NCI-H2029 treated with DMSO at 0.1 percent for 48 hours (cell line): Measurements from ENCODE around the gene FAM149A.

Experiments used
- DNase-seq: peaks from one replicate; lab custom pipeline; 2025; lab: John Stamatoyannopoulos, UW

The FAM149A gene

GRCh38 chr4:186105647-186106321 lies 1.3 kb downstream of the FAM149A start:
- peak; percentile 34 for DNase-seq

DNA sequence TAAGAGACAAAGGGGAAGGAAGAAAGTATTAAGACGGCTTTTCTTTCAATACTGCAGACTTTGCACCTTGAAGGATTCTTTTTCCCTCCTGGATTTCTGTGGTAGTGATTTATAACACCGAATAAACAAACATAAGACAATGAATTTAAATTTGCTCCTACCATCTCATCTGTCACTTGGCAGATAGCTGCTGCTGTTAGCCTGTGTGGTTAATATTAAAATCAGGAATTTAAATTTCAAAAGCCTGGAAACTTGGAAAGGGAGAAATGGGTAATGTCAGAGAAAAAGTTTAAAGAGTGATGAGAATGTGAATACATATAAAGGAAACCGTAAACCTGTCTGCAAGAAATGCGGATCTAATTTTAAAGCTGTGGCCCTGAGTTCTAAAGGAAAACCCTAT lies 3.4 kb downstream of the FAM149A start:
- no peak for DNase-seq

GRCh38 chr4:186108391-186108790 lies 3.9 kb downstream of the FAM149A start:
- DNase-seq = no peak

DNA sequence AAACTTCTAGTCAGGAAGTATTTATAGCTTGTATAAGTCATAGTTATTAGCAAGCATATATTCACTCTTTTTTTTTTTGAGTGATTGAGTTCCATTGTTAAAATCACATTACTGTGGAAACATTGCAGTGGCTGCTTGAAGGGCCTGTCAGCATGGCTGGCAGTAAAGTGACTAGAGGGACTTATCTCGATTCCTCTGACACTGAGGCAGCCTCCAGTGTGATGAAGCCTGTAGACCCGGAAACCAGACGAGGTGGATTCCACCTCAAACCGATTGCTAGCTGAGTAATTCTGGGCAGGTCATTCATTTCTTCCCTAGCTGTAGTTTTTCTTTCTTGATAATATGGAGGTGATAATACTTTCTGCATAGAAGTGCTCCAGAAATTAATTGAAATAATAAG lies 4.7 kb downstream of the FAM149A start:
- DNase-seq = no peak

DNA sequence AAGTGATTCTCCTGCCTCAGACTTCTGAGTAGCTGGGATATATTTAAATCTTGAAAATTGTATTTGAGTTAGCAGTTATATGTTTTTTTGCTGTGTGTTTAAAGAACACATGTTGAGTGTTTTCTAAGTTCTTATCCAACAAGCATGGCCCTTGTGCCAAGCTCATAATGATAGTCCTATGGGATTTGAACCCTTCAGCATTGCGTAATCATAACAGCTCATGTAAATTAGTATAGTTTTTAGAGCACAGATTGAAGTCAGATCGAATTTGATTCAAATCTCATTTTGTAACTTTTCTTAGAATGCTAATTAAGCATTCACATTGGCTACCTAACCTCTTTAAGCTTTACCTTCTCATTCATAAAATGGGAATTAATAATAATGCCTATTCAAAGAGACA lies 12.2 kb downstream of the FAM149A start:
- DNase-seq = no peak

DNA sequence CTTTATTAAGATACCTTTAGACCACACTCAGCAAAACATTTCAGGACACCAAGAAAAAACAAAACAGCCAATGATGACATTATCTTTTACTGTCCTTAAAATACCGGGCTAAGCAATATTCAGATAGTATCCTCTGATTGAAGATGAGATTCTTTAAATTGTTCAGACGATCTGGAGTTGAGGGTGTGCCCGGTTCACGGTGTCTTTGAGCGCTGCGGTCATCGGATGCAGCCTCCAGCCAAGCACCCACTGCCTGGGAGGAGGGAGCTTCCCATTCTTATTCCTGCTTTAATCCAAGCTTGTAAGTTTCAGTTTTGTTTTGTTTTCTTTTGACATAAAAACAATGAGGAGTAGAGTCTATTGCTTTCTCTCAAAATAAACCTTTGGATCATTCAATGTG lies 14.1 kb downstream of the FAM149A start:
- DNase-seq = no peak

DNA sequence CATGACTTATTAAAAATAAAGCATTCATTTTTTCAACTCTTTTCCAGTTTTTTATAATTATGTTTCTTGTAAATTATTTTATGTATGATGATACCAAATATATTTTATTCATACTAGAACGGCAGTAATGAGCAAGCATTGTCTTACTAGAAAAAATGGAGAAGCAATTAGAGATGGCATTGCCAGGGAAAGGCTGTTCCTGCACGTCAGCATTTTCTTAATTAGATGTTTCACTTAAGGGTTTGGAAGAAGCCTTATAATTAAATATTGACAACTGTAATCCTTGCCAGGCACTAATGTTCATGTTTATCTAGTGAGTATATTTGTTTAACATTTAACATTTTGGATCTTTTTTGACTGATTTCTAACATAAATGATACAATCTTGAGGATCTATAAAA lies 16.6 kb downstream of the FAM149A start:
- no peak for DNase-seq

DNA sequence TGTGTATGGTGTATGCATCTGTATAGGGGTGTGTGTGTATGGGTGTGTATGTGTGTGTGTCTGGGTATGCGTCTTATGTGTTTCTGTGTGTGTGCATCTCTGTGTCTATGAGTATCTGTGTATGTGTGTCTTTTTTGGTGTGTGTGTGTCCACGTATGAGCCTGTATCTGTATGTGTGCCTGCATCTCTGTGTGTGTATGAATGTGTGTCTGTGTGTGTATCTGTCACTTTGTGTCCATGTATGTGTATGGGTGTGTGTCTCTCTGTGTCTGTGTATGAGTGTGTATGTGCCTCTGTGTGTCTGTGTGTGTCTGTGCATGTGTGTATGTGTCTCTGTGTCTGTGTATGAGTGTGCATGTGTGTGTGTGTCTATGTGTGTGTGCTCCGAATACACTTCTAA lies 24.3 kb downstream of the FAM149A start:
- DNase-seq = no peak

- DNase-seq = no peak
Measured at GRCh38 chr4:186131935-186132334, 27.4 kb downstream of the FAM149A start.

DNA sequence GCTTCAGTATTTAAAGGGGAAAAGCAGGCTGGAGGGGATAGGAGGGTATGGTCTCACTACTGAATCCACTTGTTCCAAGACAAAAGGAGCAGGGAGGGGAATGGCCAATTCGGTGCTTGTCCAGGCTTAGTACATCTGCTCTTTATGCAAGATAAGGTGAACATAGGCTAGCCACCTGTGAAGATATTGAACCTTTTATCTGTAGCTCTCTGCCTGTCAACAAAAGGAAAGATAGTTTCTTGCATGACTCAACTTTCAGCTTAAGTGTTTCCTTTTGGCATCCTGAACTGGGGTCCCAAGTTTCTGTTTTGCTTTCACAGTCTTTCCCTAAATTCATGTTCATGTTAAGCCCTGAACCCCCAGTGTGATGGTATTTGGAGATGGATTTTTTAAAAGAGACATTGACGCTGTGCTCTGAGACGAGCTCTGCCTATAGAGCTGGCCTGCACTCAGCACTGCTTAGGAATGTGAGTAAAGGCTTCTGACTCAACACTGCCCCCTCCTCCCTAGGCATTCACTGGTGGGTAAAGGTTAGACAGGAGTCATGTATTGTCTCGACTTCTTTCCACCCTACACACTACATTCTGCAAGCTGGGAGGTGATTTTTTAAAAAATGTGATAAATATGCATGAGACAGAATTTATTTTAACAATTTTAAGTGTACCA lies 28.2 kb downstream of the FAM149A start:
- DNase-seq = no peak

DNA sequence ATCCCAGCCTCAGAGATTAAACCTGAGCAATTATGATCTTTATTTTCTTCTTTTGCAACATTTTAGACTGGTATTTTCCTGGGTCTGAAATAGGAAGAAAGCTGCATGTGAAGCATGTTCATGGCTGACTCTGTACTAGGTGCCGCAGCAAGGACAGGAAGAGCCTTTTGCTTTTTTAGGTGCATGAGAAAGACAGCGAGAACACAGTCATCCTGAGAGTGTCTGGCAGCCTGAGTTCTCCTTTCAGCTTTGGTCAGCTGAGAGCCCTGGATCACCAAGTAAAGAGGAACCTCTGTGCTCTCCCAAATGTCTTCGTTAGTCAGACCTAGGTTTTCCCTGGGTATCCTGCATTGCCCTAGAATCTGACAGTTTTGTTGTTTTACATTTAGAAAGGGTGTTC lies 29.8 kb downstream of the FAM149A start:
- DNase-seq = no peak

DNA sequence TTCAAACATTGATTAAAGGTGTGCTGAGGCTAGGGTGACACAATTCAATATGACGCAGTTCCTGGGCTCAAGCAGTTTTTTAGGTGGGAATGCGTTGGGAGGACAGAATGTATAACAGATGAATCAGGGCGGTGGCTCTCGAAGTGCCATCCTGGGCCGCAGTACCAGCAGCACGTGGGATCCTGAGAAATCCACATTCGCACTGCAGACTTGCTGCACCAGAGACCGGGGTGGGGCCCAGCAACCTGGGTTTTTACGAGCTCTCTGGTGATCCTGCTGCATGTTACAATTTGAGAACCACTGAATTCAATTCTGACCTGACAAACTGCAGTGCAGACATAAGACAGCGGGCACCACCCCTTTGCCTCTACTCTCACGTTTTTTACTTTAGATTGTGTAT lies 30.4 kb downstream of the FAM149A start:
- DNase-seq = no peak

DNA sequence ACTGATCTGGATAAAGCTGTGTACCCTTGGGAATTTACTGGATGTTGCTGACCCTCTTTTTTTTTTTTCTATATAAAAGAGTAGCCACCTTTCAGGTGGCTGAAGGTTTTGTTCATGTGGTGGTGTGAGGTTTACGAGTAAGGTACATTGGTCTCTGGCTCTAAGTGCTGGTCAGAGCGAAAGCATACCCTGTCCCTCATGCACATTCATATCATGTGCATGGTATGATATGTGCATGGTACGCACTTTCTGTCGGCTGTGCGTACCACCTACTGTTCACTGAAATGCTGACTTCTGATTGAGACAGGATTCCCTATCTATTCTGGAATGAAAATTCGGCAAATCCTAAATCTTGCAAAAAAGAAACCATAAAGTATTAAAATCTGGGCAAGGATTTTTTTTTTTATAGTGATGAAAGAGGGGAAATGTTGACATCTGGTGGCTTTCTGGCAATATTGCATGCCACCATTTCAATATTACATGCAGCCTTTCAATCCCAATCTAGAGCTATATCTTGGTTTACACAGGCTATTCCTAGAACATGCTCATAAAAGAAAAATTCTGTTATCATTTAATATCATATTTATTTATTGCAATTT lies 32.8 kb downstream of the FAM149A start:
- no peak for DNase-seq

DNA sequence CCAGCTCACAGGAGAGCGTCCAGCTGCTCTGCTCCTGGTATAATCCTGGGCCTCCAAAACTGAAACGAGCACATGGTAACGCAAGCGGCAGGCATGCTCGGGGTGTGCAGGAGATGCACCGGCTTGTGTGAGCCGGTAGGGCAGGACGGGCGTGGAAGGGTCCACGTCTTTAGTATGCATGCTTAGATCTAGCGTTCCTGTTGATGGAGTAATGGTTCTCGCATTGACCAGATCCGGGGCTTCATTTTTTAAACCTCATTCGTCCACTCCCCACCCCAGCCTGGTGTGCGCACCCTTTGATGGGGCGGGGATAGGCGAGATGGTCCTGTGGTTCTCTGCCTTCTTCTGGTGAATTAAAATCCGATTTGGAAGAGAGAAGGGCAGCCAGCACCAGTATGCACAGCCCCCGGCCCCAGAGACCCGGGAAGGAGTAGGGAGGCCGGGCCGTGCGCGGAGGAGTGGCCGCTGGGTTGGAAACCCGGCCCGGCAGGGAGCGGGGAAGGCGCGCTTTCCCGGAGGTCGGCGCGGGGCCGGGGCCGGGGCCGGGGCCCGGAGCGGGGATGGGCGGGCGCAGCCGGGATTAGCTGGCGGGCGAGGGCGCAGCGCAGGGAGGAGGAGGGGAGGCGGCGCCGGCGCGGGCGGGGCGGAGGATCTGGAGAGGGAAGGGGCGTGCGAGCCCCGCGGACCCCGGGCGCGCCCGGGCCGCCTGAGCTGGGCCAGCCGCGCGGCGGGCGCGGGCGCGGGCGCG lies 39.9 kb downstream of the FAM149A start:
- DNase-seq = no peak

- DNase-seq = no peak
Measured at GRCh38 chr4:186144946-186145569, 40.6 kb downstream of the FAM149A start.

DNA sequence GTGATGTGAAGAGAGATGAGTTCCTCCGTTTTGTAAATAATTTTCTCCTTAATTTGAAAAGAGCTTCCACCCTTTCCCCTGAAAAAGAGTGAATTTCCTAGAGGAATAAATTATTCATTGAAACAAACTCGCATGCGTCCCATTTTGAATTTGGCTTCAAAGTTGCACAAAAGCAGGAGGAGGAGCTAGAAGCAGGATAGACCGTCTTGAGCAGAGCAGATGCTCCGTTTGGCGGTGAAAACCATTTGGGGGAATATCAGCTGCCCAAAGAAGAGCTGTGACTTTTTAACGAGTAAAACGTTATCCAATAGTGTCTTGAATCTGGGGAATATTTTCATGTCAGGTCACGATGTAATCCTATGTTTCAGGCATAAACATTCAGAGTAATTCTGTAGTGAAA lies 42.0 kb downstream of the FAM149A start:
- no peak for DNase-seq

DNA sequence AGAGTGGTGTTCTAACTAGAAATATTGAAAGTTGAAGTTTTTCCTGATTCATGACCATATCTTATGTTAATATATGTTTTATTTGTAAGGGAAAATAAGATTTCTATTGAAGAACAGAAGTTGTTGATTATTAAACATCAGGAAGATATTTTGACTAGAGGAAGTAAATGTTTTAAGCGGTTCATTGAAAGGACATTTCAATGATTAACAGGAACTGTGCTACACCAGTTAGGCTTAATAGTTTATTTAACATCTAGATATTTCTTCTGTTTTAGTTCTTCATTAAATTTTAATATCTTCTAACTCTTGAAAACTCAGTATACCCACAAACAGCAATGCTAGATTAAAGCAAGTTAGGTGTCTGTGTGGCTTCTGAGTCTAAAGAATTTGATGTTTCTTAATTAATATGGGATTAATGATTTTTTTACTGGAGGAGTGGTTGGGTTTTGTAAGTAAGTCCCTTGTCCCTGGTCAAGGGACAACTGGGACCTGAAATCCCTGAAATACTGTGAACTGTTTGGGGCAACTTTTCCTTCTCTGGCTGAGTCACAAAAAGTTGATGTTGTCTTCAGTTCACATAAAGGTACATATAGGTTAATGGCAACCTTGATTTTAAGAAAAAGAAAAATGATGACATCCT lies 44.0 kb downstream of the FAM149A start:
- DNase-seq = no peak

DNA sequence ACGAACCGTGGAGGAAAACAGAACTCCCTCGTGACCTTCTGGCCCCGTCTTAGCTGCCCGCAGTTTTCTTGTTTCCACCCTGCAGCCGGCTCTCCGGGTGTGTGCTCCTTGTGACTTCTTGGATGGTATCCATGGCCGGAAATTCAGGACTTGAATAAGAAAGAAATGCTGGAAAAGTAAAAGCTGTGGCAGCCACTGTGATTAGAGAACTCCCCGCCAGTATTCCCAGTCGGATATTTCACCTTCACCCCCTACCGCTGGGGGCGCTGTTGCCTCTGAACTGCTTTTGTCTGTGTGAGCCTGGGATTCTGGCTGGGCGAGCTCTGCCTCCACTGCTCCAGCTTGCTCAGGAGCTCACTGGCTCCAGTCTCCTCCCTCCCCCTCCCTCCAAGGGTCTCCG lies 45.4 kb downstream of the FAM149A start:
- no peak for DNase-seq

DNA sequence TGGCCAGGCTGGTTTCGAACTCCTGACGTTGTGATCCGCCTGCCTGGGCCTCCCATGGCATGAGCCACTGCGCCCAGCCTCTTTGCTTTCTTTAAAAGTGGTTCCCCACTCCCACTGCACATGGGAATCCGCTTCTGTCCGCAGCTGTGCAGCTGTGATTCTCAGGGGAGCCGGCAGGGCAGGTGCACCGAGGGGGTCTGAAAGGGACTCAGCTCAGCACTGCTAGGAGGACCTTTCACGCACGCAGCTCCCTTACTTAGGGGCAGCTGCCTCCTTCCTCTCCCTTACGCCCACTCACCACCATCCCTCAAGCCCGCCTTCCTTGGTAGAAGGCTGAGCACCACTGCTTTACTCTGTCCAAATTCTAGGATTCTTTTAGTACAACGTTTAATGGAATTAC lies 46.4 kb downstream of the FAM149A start:
- DNase-seq = no peak

DNA sequence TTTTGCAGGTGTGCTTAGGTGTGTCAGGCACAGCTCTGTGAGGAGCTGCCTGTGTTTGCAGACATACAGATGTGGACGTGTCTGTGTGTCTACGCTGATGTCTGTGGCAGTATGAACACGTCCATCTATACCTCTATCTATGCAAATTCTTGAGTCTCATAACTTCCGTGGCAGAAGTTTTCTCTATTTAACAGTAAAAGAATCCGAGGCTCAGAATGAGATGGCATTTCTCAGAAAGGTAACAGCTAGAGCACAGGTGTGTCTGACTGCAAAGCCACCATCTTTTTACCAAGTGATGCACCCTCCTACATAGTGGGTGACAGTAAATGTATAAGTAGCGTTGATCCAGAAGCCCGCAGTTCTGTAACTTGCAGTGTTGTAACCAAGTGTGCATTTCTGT lies 47.0 kb downstream of the FAM149A start:
- DNase-seq = no peak

DNA sequence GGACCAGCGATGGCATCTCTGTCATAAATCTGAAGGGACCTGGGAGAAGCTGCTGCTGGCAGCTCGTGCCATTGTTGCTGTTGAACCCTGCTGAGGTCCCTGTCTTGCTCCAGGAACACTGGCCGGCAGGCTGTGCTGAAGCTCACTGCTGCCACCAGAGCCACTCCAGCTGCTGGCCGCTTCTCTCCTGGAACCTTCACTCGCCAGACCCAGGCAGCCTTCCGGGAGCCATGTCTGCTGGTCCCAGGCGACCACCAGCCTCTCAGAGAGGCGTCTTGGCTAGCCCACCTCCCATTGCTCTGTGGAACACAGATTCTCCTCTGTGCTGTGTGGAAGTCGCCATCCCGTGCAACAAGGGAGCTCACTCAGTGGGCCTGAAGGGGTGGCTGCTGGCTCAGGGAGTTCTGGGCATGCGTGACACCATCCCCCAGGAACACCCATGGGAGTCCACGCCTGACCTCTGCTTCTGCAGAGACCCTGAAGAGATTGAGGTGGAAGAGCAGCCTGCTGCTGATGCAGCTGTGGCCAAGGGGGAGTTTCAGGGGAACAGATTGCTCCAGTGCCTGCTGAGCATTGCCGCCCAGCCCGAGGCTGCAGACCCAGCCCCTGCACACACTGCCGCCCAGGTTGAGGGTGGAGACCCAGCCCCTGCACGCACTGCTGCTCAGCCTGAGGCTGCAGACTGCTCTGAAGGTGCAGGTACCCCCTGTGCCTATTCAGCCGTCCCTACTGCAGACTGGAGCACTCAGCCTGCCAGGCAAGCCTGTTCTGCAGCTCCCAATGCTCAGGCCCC lies 53.7 kb downstream of the FAM149A start:
- no peak for DNase-seq
